ENCODE data around the gene DOCK3. TPM values are rescaled to one million over a fixed set of nuclear protein-coding genes. Genes with fewer than 3 reads are reported as not detected.

The DOCK3 gene
- total RNA-seq, 1 donor from 2014 or later, result under 0.01 TPM

DNA sequence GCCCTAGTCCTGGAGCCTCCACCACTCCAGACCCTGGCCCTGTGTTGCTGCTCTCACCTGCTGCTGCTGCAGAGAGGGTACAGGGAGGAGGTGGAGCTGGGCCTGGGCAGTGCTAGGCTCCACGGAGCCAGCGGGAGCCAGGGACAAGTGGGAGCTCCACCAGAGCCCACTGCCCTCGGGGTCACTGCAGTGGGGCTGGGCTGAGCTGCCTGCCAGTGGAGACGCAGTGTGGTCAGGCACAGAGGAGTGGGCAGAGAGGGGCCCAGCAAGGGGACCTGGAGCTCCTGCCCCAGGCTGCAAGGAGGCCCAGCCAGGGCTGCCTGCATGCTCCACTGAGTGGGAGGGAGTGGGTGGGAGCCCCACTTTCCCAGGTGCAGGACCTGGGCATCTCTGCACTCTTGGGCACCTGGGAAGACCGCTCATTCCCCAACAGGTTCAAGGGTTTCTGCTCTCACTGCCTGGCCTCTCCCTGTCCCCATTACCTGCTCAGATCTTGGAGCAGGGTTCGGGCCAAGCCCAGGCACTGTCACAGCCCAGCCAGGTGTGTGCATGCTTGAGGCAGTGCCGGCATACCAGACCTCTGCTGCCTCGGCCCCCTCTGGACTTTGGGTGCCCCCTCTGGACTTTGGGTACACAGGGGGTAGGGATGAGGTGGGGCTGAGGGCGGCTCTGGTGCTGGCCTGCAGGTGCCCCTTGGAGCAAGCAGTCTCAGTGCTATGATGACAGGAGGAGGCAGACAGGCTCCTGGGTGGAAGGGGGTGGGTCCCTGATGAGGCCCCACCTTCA, 308.0 kb downstream of the DOCK3 start:
- no peaks in the 10 kb centered on the region for H3K27me3 ChIP-seq (ENCODE audit: control insufficient read depth, insufficient read depth, low read length)
- H3K4me3 ChIP-seq (ENCODE audit: low read depth, low read length), result no peak overlapping the region
- no peak for DNase-seq (ENCODE audit: low read depth)
- TF ChIP-seq, protein P1, sequence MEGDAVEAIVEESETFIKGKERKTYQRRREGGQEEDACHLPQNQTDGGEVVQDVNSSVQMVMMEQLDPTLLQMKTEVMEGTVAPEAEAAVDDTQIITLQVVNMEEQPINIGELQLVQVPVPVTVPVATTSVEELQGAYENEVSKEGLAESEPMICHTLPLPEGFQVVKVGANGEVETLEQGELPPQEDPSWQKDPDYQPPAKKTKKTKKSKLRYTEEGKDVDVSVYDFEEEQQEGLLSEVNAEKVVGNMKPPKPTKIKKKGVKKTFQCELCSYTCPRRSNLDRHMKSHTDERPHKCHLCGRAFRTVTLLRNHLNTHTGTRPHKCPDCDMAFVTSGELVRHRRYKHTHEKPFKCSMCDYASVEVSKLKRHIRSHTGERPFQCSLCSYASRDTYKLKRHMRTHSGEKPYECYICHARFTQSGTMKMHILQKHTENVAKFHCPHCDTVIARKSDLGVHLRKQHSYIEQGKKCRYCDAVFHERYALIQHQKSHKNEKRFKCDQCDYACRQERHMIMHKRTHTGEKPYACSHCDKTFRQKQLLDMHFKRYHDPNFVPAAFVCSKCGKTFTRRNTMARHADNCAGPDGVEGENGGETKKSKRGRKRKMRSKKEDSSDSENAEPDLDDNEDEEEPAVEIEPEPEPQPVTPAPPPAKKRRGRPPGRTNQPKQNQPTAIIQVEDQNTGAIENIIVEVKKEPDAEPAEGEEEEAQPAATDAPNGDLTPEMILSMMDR (IDR thresholded peaks at IDR 0.05; ENCODE audit: insufficient read depth, low read length, severe bottlenecking), result no peak
- no peaks in the 10 kb centered on the region for H3K36me3 ChIP-seq (ENCODE audit: control insufficient read depth, insufficient read depth, low read length)
- FAIRE-seq, result no peak

DNA sequence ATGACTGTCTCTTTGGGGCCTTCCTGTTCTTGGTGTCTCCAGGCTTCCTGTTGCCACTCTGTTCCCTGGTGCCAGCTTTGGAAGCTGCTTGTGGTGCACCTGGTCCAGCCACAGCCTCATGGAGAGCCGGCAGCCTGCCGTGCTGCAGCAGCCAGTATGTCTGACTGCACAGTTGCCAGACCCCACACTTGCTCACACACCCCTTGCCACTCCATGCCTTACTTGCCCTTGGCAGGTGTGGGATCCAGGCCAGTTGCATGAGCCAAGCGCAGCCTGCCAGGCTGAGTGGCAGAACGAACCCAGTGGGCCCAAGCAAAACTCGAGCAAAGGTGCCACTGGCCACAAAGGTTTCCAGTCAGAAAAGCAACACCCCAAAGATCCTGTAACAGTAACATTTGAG, 309.2 kb downstream of the DOCK3 start:
- no peak for DNase-seq (ENCODE audit: low read depth)
- Histone ChIP-seq H3K27me3 (ENCODE audit: control insufficient read depth, insufficient read depth, low read length) (no peaks in the 10 kb centered on the region), H3K36me3 (ENCODE audit: control insufficient read depth, insufficient read depth, low read length) (no peaks in the 10 kb centered on the region), H3K4me3 (ENCODE audit: low read depth, low read length) (no peak overlapping the region)
- TF ChIP-seq, protein P1 (IDR thresholded peaks at IDR 0.05; ENCODE audit: insufficient read depth, low read length, severe bottlenecking), result no peak
- FAIRE-seq, result peak; percentile 32

DNA sequence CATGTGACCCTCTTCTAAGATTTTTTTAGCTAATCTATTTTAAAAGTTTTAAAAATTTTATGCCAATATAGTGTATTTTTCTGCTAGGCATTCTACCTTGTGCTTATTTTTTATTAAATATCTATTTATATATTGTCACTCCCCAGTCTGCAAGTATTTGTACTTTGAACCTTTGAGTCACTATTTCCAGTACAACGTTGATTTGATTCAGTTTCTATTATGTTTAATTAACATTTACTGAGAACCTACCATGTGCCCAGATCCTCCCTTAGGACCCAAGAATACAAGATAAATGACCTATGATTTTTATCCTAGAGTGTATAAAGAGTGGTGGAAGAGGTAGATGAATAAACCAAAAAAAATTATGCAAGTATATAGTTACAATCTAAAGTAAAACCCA, 311.2 kb downstream of the DOCK3 start:
- FAIRE-seq (no peak), DNase-seq (ENCODE audit: low read depth) (no peak)
- no peak overlapping the region for H3K4me3 ChIP-seq (ENCODE audit: low read depth, low read length)
- TF ChIP-seq, protein P1 (IDR thresholded peaks at IDR 0.05; ENCODE audit: insufficient read depth, low read length, severe bottlenecking), result no peak
- H3K27me3 ChIP-seq (ENCODE audit: control insufficient read depth, insufficient read depth, low read length), result no peaks in the 10 kb centered on the region
- no peaks in the 10 kb centered on the region for H3K36me3 ChIP-seq (ENCODE audit: control insufficient read depth, insufficient read depth, low read length)

DNA sequence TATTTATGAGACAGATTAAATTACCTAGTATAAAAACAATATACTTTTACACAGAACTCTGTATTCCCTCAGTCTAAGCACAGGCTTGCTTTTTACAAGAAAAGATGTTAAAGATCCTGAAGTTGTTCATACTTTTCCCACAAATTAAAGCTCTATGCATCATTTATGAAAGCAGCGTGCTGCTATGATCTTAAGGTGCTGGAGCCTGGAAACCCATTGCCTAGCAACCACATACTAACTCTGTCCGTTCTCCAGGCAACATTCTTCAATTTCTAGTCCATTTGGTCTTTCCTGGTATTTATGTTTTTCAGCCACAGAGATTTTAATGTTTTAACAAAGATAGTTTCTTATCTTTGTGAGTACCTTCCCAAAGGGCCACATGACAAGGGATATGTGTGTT, 312.0 kb downstream of the DOCK3 start:
- Histone ChIP-seq H3K4me3 (ENCODE audit: low read depth, low read length) (no peak overlapping the region), H3K27me3 (ENCODE audit: control insufficient read depth, insufficient read depth, low read length) (no peaks in the 10 kb centered on the region), H3K36me3 (ENCODE audit: control insufficient read depth, insufficient read depth, low read length) (no peaks in the 10 kb centered on the region)
- no peak for FAIRE-seq
- DNase-seq (ENCODE audit: low read depth), result no peak
- TF ChIP-seq, protein P1 (IDR thresholded peaks at IDR 0.05; ENCODE audit: insufficient read depth, low read length, severe bottlenecking), result no peak

DNA sequence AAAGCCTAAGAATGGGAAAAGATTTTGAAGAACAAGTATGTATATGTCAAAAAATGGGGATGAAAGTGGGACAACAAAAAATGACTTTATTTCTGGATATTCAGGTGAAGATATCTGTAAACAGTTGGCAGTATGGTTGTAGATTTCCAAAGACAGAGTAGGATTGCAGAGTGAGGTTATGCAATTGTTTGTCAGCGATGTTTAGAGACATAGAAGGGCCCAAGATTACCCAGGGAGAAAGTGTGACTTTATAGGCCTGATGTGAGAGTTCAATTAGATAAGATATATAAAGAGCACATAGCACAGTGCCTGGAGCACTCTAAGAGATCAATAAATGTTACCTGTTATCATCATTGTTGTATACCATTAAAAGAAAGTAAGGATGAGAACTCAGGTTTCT, 319.8 kb downstream of the DOCK3 start:
- no peaks in the 10 kb centered on the region for H3K27me3 ChIP-seq (ENCODE audit: control insufficient read depth, insufficient read depth, low read length)
- FAIRE-seq (no peak), DNase-seq (ENCODE audit: low read depth) (no peak)
- TF ChIP-seq, protein P1 (IDR thresholded peaks at IDR 0.05; ENCODE audit: insufficient read depth, low read length, severe bottlenecking), result no peak
- no peaks in the 10 kb centered on the region for H3K36me3 ChIP-seq (ENCODE audit: control insufficient read depth, insufficient read depth, low read length)
- H3K4me3 ChIP-seq (ENCODE audit: low read depth, low read length), result no peak overlapping the region

Data from bronchial epithelial cell (primary cell).